GM20000 (cell line): ENCODE data around the gene SFXN1.
A peak's percentile ranks its signal among the peaks of the same experiment; 100 is the strongest.
"Not testable (repeated sequence)": the region's sequence is repeated elsewhere in the genome, so short reads cannot be mapped to it uniquely, and the experiment has no call there.

ENCODE experiments used
- DNase-seq: peaks from one replicate; pipeline ENCODE4 v3.0.0; 2012; ENCODE audit warnings: low spot score
- CTCF ChIP-seq: IDR thresholded peaks from 2 replicates; pipeline ENCODE4 v1.5.1; 2012; ENCODE audit warnings: mild to moderate bottlenecking, control low read depth; ENCODE audit errors: extremely low read depth, missing control alignments

SFXN1 gene

GRCh38 chr5:175444905-175445456 lies 33.4 kb upstream of the SFXN1 start:
- peak; percentile 25 for DNase-seq
- no peak for TF ChIP-seq CTCF

- not testable (repeated sequence) for DNase-seq
These were observed 32.0 kb upstream of the SFXN1 start for GRCh38 chr5:175446378-175446777.

- DNase-seq, result no peak
- TF ChIP-seq CTCF, result no peak
These were observed 30.8 kb upstream of the SFXN1 start for GRCh38 chr5:175447571-175447970.

- DNase-seq, result no peak
These were observed 30.1 kb upstream of the SFXN1 start for GRCh38 chr5:175448276-175448675.

GRCh38 chr5:175452166-175452565 lies 26.2 kb upstream of the SFXN1 start:
- no peak for DNase-seq
- no peak for TF ChIP-seq CTCF

More at GRCh38 chr5:175448276-175448675, 30.1 kb upstream of the SFXN1 start:
- TF ChIP-seq CTCF, result no peak

- not testable (repeated sequence) for DNase-seq
These were observed 24.0 kb upstream of the SFXN1 start for GRCh38 chr5:175454338-175454737.

GRCh38 chr5:175456105-175456742 lies 22.1 kb upstream of the SFXN1 start:
- no peak for TF ChIP-seq CTCF
- no peak for DNase-seq

- DNase-seq, result no peak
- TF ChIP-seq CTCF, result no peak
These were observed 20.9 kb upstream of the SFXN1 start for GRCh38 chr5:175457466-175457865.

GRCh38 chr5:175460126-175460525 lies 18.2 kb upstream of the SFXN1 start:
- no peak for DNase-seq
- peak; percentile 5 for TF ChIP-seq CTCF
